SW480 (cell line): Measurements from ENCODE around the gene ANKZF1.

Source experiments
- DNase-seq: peaks from one replicate; pipeline ENCODE4 v3.0.0-alpha.2; 2016; ENCODE audit warnings: low spot score

Gene ANKZF1

GRCh38 chr2:219228041-219228910 is 1.3 kb upstream of the ANKZF1 start:
- no peak for DNase-seq

DNA sequence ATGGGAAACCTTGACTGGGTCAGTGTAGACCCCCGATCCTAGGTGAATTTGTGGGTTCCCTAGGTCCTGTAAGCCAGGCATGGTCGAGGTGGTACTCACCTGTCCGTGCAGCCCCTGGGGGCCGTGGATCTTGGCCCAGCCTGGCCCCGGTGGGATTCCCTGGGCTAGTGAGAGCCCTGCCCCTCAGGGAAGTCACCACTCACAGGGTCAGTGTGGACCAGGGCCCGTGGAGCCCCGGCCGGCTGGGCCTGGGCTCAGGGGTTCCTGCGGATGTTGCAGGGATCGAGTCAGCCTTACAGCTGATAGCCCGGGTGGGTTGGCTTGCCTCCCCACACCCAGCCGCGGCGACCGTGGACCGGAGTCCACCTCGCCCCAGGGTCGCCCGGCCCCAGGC is 698 bp upstream of the ANKZF1 start:
- DNase-seq: no peak

GRCh38 chr2:219230059-219230540 is 494 bp downstream of the ANKZF1 start:
- DNase-seq: peak; percentile 65

- no peak for DNase-seq
Measured at GRCh38 chr2:219234331-219234730, 4.7 kb downstream of the ANKZF1 start.

- no peak for DNase-seq
Measured at GRCh38 chr2:219243291-219243761, 13.7 kb downstream of the ANKZF1 start.

DNA sequence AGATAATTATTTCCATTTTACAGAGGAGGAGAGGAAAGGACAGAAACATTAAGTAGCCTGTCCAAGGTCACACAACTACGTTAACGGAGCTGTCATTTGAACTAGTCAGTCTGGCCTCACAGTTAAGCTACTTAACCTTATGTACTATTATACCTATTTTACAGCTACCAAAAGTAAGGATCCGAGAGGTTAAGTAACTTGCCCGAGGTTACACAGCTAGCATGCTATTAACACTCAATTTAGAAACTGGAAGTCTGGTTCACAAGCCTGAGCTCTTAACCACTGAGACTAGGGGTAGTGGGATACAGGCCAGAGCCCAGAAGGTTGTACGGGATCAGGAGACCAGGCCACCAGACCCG is 15.2 kb downstream of the ANKZF1 start:
- DNase-seq: no peak

- peak; percentile 83 for DNase-seq
Measured at GRCh38 chr2:219245148-219245898, 15.7 kb downstream of the ANKZF1 start, which contains the start of the genes GLB1L and STK16. Gene GLB1L (minus strand): TSS chr2:219245444. CDS start chr2:219243573, 1,871 bp downstream. Gene STK16 (plus strand): TSS chr2:219245479. CDS start chr2:219246000, 521 bp downstream.

DNA sequence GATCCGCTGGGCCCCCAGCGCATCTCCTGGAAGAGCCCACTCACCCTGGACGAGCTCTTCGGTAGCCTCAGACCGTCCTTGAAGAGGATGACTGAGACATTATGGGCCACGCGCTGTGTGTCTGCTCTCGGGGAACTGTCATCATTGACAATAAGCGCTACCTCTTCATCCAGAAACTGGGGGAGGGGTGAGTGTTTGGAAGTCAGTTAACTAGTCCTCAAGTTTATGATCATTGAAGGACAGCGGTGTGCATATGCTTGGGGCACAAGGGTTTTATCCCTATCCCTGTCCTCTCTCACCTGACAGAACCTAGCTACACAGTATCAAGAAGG is 16.3 kb downstream of the ANKZF1 start:
- DNase-seq: no peak

GRCh38 chr2:219246559-219246958 is 17.0 kb downstream of the ANKZF1 start:
- no peak for DNase-seq

DNA sequence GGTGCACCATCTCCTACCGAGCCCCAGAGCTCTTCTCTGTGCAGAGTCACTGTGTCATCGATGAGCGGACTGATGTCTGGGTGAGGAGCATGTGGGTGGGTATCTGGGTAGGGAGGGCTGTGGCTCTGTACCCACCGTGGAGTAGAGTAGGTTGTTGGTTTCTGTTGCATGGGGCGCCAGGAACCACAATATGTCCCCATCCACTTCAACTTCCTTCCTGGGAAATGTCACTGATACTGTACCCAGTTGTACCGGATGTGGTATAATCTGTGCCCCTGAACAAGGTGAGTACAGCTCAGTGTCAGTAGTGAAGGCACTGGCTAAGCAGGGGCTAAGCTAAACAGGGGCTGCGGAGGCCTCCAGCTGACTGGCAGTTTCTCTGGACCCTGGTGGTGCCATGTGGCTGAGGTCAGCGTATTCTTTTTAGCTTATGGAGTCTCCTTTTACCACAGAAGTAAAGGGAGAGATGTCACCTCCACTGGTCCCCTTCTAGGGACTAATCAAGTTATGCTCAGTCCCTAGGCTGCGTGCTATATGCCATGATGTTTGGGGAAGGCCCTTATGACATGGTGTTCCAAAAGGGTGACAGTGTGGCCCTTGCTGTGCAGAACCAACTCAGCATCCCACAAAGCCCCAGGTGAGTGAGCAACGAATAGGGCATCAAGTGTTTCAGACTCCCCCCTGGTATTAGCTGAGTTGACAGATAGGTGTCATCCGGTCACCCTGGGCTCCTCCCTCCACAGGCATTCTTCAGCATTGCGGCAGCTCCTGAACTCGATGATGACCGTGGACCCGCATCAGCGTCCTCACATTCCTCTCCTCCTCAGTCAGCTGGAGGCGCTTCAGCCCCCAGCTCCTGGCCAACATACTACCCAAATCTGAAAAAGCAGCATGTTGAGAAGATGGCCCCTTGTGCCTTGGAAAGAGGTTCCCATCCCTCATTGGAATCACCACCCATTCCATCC is 18.4 kb downstream of the ANKZF1 start:
- DNase-seq: no peak

GRCh38 chr2:219248845-219249202 is 19.2 kb downstream of the ANKZF1 start:
- DNase-seq: no peak

DNA sequence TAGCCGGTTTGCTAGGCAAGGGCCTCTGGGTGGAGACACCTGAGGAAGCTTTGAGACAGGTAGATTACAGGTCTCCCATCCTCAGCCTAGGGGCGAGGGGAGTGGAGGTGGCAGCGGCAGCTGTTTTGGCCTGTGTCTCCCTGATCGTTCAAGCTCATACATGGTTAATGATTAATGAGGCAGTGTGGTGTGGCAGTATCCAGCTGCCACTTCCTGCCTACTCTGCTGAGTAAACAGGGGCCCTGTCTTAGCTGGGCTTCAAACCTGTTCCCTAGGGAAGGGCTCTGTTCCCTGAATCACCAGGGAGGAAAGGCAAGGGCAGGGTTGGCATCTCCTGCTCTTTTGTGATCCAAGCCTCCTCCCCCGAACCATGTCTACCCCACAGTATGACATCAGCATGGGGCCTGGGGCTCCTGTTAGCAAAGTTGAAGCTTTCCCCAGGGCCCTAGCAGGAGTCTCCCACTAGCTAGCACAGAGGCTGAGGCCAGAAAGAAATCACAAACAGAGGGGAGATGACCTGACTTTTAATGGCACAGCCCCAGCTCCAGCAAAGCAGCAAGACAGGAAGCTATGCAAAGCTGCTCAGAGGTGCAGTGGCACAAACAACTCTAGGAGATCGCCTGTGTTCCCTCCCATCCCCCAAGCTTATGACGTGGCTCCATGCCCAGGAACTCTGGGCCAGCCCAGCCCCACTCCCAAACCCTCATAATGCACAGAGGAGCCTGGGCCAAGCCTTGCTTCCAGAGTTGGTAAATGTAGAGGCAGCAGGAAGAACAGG is 19.8 kb downstream of the ANKZF1 start:
- peak; percentile 90 for DNase-seq

GRCh38 chr2:219250049-219250781 is 20.6 kb downstream of the ANKZF1 start:
- no peak for DNase-seq

GRCh38 chr2:219251656-219252055 is 22.1 kb downstream of the ANKZF1 start:
- DNase-seq: no peak

DNA sequence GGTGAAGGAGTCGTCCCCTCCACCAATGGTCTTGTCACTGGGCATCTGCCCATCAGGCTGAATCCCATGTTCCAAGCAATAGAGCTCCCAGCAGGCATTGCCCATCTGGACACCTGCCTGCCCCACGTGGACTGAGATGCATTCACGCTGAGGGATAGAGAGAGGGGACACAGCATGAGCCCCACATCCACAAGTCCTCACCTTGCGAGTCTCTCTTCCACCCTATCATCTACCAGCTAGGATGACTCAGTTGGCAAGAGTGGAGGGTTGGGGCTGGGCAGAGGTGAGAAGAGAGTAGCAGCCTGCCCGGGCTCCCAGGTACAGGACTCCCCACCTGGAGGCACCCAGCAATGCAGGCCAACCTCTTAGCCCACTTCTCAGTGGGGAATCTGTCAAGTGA is 22.5 kb downstream of the ANKZF1 start:
- no peak for DNase-seq

GRCh38 chr2:219252570-219252899 is 22.9 kb downstream of the ANKZF1 start:
- DNase-seq: peak; percentile 35

- DNase-seq: peak; percentile 89
Measured at GRCh38 chr2:219252900-219253752, 23.5 kb downstream of the ANKZF1 start, which contains the start of gene TUBA4B. Gene TUBA4B (plus strand): TSS chr2:219253243. CDS start chr2:219253408, 165 bp downstream.

GRCh38 chr2:219253753-219254589 is 24.4 kb downstream of the ANKZF1 start, which contains the start of gene TUBA4A:
Gene TUBA4A (minus strand): TSS chr2:219253918. CDS start chr2:219253858, 60 bp downstream.
- DNase-seq: peak; percentile 77
